Karpas-422 (cell line): ENCODE data around the gene SHMT1. TPM values are rescaled to one million over a fixed set of nuclear protein-coding genes. Genes with fewer than 3 reads are reported as not detected.
"Not testable (repeated sequence)": the region's sequence is repeated elsewhere in the genome, so short reads cannot be mapped to it uniquely, and the experiment has no call there.

Source experiments
- DNase-seq: peaks from one replicate; pipeline ENCODE4 v3.0.0-alpha.2; 2015
- H2AFZ ChIP-seq: fragments of 200-600 bp; sonication (generic); 2 replicates; pipeline ENCODE4 v1.6.1; 2014; ENCODE audit warnings: antibody characterized with exemption, low read length, mixed read lengths
- H3K27ac ChIP-seq: fragments of 200-600 bp; sonication (generic); 2 replicates; pipeline ENCODE4 v1.5.1; 2014; ENCODE audit warnings: mild to moderate bottlenecking, low read length, moderate library complexity
- H3K27me3 ChIP-seq: fragments of 200-600 bp; sonication (generic); 2 replicates; pipeline ENCODE4 v1.6.1; 2014; ENCODE audit warnings: low read length, mixed read lengths
- H3K36me3 ChIP-seq: fragments of 200-600 bp; sonication (generic); 2 replicates; pipeline ENCODE4 v1.6.1; 2014; ENCODE audit warnings: low read length, mixed read lengths; ENCODE audit not compliant: insufficient read depth
- H3K4me1 ChIP-seq: fragments of 200-600 bp; sonication (generic); 2 replicates; pipeline ENCODE4 v1.6.1; 2014; ENCODE audit warnings: mild to moderate bottlenecking, low read length, mixed read lengths
- H3K4me2 ChIP-seq: fragments of 200-600 bp; sonication (generic); 2 replicates; pipeline ENCODE4 v1.6.1; 2014; ENCODE audit warnings: low read length, low read depth, mild to moderate bottlenecking; ENCODE audit not compliant: poor library complexity, severe bottlenecking
- H3K4me3 ChIP-seq: fragments of 200-600 bp; sonication (generic); 2 replicates; pipeline ENCODE4 v1.5.1; 2014; ENCODE audit warnings: mild to moderate bottlenecking, antibody characterized with exemption, low read length, mixed read lengths
- H3K79me2 ChIP-seq: fragments of 200-600 bp; sonication (generic); 2 replicates; pipeline ENCODE4 v1.6.1; 2014; ENCODE audit warnings: mild to moderate bottlenecking, low read length, mixed read lengths
- H3K9ac ChIP-seq: fragments of 200-600 bp; sonication (generic); 2 replicates; pipeline ENCODE4 v1.6.0; 2014; ENCODE audit warnings: low read length
- H3K9me2 ChIP-seq: fragments of 200-600 bp; sonication (generic), shearing (Covaris generic); replicated peaks from 2 replicates; pipeline ENCODE4 v1.6.0; 2014; ENCODE audit warnings: mild to moderate bottlenecking, low read length, moderate library complexity; ENCODE audit not compliant: insufficient read depth
- H3K9me3 ChIP-seq: fragments of 300-700, 200-600 bp; sonication (generic); 2 replicates; pipeline ENCODE4 v1.6.1; 2014; ENCODE audit warnings: low read length, mixed read lengths
- H4K20me1 ChIP-seq: fragments of 200-600 bp; sonication (generic); 2 replicates; pipeline ENCODE4 v1.6.1; 2014; ENCODE audit warnings: mild to moderate bottlenecking, antibody characterized with exemption, low read length, low read depth; ENCODE audit not compliant: insufficient read depth
- total RNA-seq: library from RNA; depleted of rRNA; stranded (reverse); fragments of >200 nt; shearing (Covaris generic); gene quantifications from 2 replicates; pipeline ENCODE4 v1.2.3, GENCODE V29; 2014; ENCODE audit warnings: low replicate concordance

The SHMT1 gene
- total RNA-seq, 1 experiment from 2014 or later, result 17.7 TPM

GRCh38 chr17:18356624-18357023, 6.7 kb downstream of the SHMT1 start:
- no peak overlapping the region for H2AFZ ChIP-seq
- H3K4me1 ChIP-seq, result no peaks in the 10 kb centered on the region
- H3K9ac ChIP-seq, result no peak overlapping the region
- no peak overlapping the region for H3K4me2 ChIP-seq
- DNase-seq, result no peak
- peaks cover 6% of the 10 kb centered on the region for H3K79me2 ChIP-seq
- H3K27ac ChIP-seq, result no peak overlapping the region
- no peaks in the 10 kb centered on the region for H4K20me1 ChIP-seq
- H3K4me3 ChIP-seq, result no peak overlapping the region
- H3K9me2 ChIP-seq, result no peaks in the 10 kb centered on the region
- H3K9me3 ChIP-seq, result no peaks in the 10 kb centered on the region
- no peaks in the 10 kb centered on the region for H3K27me3 ChIP-seq
- H3K36me3 ChIP-seq, result peaks cover 6% of the 10 kb centered on the region; the same call in 1 of the 2 replicates

GRCh38 chr17:18353541-18353940, 9.8 kb downstream of the SHMT1 start:
- no peak overlapping the region for H3K9ac ChIP-seq
- no peak overlapping the region for H3K27ac ChIP-seq
- H3K4me3 ChIP-seq, result no peak overlapping the region
- no peak for DNase-seq
- H2AFZ ChIP-seq, result no peak overlapping the region
- H4K20me1 ChIP-seq, result no peaks in the 10 kb centered on the region
- no peaks in the 10 kb centered on the region for H3K27me3 ChIP-seq
- H3K4me1 ChIP-seq, result no peaks in the 10 kb centered on the region
- H3K9me3 ChIP-seq, result no peaks in the 10 kb centered on the region
- peaks cover 6% of the 10 kb centered on the region; the same call in 1 of the 2 replicates for H3K36me3 ChIP-seq
- no peaks in the 10 kb centered on the region for H3K9me2 ChIP-seq
- no peak overlapping the region for H3K4me2 ChIP-seq
- no peaks in the 10 kb centered on the region for H3K79me2 ChIP-seq

- no peaks in the 10 kb centered on the region for H3K9me3 ChIP-seq
- H3K27me3 ChIP-seq, result no peaks in the 10 kb centered on the region
- no peak overlapping the region for H3K4me2 ChIP-seq
- H3K9me2 ChIP-seq, result no peaks in the 10 kb centered on the region
- H3K36me3 ChIP-seq, result peaks cover 29% of the 10 kb centered on the region
- H2AFZ ChIP-seq, result no peak overlapping the region
- H3K9ac ChIP-seq, result no peak overlapping the region
- no peak overlapping the region for H3K27ac ChIP-seq
- no peak overlapping the region for H3K4me3 ChIP-seq
- peak; percentile 33 for DNase-seq
- H3K4me1 ChIP-seq, result no peaks in the 10 kb centered on the region
- H3K79me2 ChIP-seq, result no peaks in the 10 kb centered on the region
- H4K20me1 ChIP-seq, result no peaks in the 10 kb centered on the region
Observed at GRCh38 chr17:18344021-18344420, 19.3 kb downstream of the SHMT1 start.

GRCh38 chr17:18339933-18340332, 23.4 kb downstream of the SHMT1 start:
- Histone ChIP-seq H3K9ac (no peak overlapping the region), H3K27me3 (no peaks in the 10 kb centered on the region), H3K79me2 (no peaks in the 10 kb centered on the region), H3K4me2 (no peak overlapping the region), H3K9me3 (no peaks in the 10 kb centered on the region), H3K36me3 (peaks cover 29% of the 10 kb centered on the region), H3K4me3 (no peak overlapping the region), H2AFZ (no peak overlapping the region), H4K20me1 (no peaks in the 10 kb centered on the region), H3K9me2 (no peaks in the 10 kb centered on the region), H3K4me1 (no peaks in the 10 kb centered on the region), H3K27ac (no peak overlapping the region)
- DNase-seq, result no peak

GRCh38 chr17:18338158-18338557, 25.2 kb downstream of the SHMT1 start:
- peaks cover 27% of the 10 kb centered on the region for H3K36me3 ChIP-seq
- H3K4me1 ChIP-seq, DNase-seq, H3K9me3 ChIP-seq, H2AFZ ChIP-seq, H3K9ac ChIP-seq, H3K9me2 ChIP-seq, H3K27me3 ChIP-seq, H4K20me1 ChIP-seq, H3K4me2 ChIP-seq, H3K79me2 ChIP-seq, H3K4me3 ChIP-seq, H3K27ac ChIP-seq: not testable (repeated sequence)

GRCh38 chr17:18332909-18333489, 30.4 kb downstream of the SHMT1 start:
- H3K27me3 ChIP-seq, result no peaks in the 10 kb centered on the region
- no peak overlapping the region for H2AFZ ChIP-seq
- no peaks in the 10 kb centered on the region for H3K9me2 ChIP-seq
- DNase-seq, result no peak
- no peaks in the 10 kb centered on the region for H3K4me1 ChIP-seq
- H3K79me2 ChIP-seq, result no peaks in the 10 kb centered on the region
- H3K4me3 ChIP-seq, result no peak overlapping the region
- H3K27ac ChIP-seq, result no peak overlapping the region
- no peak overlapping the region for H3K9ac ChIP-seq
- H3K9me3 ChIP-seq, result no peaks in the 10 kb centered on the region
- H3K4me2 ChIP-seq, result no peak overlapping the region
- peaks cover 2% of the 10 kb centered on the region; the same call in 1 of the 2 replicates for H3K36me3 ChIP-seq
- H4K20me1 ChIP-seq, result no peaks in the 10 kb centered on the region

GRCh38 chr17:18331879-18332278, 31.5 kb downstream of the SHMT1 start:
- no peaks in the 10 kb centered on the region for H3K27me3 ChIP-seq
- no peak overlapping the region for H2AFZ ChIP-seq
- no peak for DNase-seq
- H3K36me3 ChIP-seq, result no peaks in the 10 kb centered on the region; the same call in 1 of the 2 replicates
- H3K27ac ChIP-seq, result no peak overlapping the region
- no peaks in the 10 kb centered on the region for H4K20me1 ChIP-seq
- H3K9ac ChIP-seq, result no peak overlapping the region
- H3K9me2 ChIP-seq, result no peaks in the 10 kb centered on the region
- H3K79me2 ChIP-seq, result no peaks in the 10 kb centered on the region
- H3K4me1 ChIP-seq, result no peaks in the 10 kb centered on the region
- no peak overlapping the region for H3K4me2 ChIP-seq
- H3K4me3 ChIP-seq, result no peak overlapping the region
- no peaks in the 10 kb centered on the region for H3K9me3 ChIP-seq

GRCh38 chr17:18328643-18329204, 34.6 kb downstream of the SHMT1 start:
- no peak for DNase-seq
- H3K4me3 ChIP-seq, result no peak overlapping the region
- no peak overlapping the region for H2AFZ ChIP-seq
- H3K36me3 ChIP-seq, result no peaks in the 10 kb centered on the region; the same call in 1 of the 2 replicates
- H3K27ac ChIP-seq, result no peak overlapping the region
- no peak overlapping the region for H3K4me2 ChIP-seq
- peaks cover 11% of the 10 kb centered on the region for H3K4me1 ChIP-seq
- no peaks in the 10 kb centered on the region for H3K9me2 ChIP-seq
- no peaks in the 10 kb centered on the region for H3K9me3 ChIP-seq
- no peaks in the 10 kb centered on the region for H3K79me2 ChIP-seq
- H4K20me1 ChIP-seq, result 0 out of 2 replicates have a peak, but pooled peaks cover 5% of the 10 kb centered on the region
- H3K27me3 ChIP-seq, result no peaks in the 10 kb centered on the region
- H3K9ac ChIP-seq, result no peak overlapping the region
